Measurements from ENCODE around the gene SYNJ2BP.
"Not testable (repeated sequence)": the region's sequence is repeated elsewhere in the genome, so short reads cannot be mapped to it uniquely, and the experiment has no call there.

The SYNJ2BP gene, protein sequence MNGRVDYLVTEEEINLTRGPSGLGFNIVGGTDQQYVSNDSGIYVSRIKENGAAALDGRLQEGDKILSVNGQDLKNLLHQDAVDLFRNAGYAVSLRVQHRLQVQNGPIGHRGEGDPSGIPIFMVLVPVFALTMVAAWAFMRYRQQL

DNA sequence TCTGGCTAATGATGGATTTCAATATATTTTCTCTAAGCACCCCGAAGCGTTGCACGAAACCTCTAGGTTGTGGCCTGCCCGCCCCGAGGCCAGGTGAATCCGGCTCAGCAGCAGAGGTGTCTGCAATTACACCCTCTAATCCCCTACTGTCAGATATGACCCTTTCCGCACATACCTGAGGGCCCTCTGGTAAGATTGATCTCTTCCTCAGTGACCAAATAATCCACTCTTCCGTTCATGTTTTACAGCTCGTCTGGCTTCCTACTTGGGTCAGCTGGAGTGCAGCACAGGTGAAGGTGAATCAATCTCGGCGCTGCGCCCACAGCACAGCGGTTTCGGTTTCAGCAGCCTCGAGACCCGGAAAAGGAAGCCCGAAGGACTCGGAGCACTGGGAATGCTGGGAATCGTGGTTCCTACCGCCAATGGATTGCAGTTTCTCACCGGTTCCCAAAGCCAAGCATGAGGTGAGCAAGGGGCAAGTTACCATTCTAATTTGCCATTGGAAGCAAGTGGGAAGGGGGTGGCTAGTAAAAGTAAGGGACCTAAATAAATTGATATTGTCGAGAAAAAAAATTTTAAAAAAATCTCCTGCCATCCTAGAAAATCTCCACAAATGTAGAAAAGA lies at the start of gene SYNJ2BP:
Gene SYNJ2BP (minus strand): TSS at position 366 of the 625 bp plus-strand sequence. CDS start 127 bp downstream, at position 239.
- TF ChIP-seq, protein P1, sequence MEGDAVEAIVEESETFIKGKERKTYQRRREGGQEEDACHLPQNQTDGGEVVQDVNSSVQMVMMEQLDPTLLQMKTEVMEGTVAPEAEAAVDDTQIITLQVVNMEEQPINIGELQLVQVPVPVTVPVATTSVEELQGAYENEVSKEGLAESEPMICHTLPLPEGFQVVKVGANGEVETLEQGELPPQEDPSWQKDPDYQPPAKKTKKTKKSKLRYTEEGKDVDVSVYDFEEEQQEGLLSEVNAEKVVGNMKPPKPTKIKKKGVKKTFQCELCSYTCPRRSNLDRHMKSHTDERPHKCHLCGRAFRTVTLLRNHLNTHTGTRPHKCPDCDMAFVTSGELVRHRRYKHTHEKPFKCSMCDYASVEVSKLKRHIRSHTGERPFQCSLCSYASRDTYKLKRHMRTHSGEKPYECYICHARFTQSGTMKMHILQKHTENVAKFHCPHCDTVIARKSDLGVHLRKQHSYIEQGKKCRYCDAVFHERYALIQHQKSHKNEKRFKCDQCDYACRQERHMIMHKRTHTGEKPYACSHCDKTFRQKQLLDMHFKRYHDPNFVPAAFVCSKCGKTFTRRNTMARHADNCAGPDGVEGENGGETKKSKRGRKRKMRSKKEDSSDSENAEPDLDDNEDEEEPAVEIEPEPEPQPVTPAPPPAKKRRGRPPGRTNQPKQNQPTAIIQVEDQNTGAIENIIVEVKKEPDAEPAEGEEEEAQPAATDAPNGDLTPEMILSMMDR (conservative IDR thresholded peaks at IDR 0.05): no peak
- H3K27ac ChIP-seq: peak within 1 kb of the TSS; percentile 81

DNA sequence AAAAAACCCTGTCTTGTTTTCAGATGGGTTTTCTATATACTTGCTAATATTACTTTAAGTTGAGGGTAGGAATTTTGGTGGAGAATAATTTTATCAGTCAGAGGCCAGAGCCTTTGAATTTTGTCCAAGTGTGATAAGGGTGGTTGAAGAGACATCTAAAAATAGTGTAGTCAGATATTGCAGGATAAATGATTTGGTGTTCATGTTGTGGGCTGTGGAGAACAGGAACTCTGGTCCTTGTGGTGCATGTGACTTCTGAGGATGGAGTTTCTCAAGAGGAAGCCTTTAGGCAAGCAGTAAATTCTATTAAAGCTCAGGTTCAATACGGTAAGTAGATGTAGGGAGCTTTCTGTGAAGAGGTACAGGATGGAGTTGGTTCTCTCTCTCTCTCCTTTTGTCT lies 37.8 kb upstream of the SYNJ2BP start:
- TF ChIP-seq, protein P1 (conservative IDR thresholded peaks at IDR 0.05): no peak
- H3K27ac ChIP-seq: no peak overlapping the region

DNA sequence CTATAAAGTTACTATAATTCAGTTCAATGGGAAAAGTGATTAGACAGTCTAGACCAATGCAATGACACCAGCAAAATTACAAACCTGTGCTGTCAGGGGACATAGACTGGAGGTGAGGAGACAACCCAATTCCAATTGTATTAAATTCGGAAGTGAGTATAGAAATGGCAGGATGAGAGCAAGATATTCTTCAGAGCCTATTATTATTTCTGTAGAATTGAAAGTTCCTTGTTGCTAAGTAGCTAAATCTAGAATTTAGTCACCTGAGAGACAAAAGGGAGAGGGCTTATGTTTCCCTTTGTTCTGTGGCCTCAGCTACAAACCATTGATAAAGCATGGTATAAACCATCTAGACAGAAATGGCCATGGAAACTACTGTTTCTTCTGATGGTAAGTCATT lies 35.0 kb upstream of the SYNJ2BP start, which contains the start of gene ADAM21:
Gene ADAM21 (plus strand): TSS at position 301 of the 400 bp plus-strand sequence. CDS start 5,326 bp downstream, outside the sequence.
- H3K27ac ChIP-seq: no peak within 1 kb of the TSS
- TF ChIP-seq, protein P1 (conservative IDR thresholded peaks at IDR 0.05): no peak

DNA sequence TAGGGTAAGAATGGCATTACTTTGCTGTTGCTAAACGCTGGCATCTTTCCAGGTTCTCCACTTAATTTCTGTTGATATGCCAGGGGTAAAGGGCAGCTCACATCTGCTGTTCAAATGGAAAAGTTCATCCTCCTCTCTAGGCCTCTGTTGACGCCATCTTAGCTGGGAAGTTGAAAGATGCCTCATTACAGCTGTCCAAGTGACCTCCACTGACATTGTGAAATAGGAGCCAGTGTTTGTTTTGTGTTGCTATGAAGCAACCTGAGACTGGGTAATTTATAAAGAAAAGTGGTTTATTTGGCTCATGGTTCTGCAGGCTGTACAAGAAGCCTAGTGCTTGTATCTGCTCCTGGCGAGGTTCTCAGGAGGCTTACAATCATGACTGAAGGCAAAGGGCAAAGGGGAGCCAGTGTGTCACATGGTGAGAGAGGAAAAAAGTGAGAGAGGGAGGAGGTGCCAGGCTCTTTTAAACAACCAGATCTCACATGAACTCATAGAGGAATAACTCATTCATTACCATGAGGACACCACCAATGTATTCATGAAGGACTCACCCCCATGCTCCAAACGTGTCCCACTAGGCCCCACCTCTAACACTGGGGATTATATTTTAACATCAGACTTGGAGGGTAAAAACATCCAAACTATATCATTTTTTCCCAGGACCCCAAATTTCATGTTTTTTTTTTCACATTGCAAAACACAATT lies 31.9 kb upstream of the SYNJ2BP start:
- TF ChIP-seq, protein P1 (conservative IDR thresholded peaks at IDR 0.05): no peak
- no peak overlapping the region for H3K27ac ChIP-seq

DNA sequence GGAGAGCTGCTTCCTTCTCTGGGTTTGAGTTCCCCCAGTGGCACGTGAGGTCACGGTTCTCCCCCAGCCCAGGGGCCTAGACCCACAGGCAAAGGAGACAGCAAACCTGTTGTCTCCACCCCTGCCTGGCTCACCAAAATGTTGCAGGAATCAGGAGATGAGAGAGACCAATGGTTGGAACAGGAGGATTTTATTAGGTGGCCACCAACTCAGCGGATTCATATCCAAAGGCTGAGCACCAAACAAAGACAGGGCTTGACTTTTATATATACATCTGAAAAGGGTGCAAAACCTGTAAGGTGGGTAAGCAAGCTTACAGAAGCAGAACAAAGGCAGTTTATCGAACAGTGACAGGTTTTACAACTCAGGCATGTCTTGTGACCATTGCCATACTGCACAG lies 25.9 kb upstream of the SYNJ2BP start:
- TF ChIP-seq, protein P1 (conservative IDR thresholded peaks at IDR 0.05): no peak
- H3K27ac ChIP-seq: no peak overlapping the region

DNA sequence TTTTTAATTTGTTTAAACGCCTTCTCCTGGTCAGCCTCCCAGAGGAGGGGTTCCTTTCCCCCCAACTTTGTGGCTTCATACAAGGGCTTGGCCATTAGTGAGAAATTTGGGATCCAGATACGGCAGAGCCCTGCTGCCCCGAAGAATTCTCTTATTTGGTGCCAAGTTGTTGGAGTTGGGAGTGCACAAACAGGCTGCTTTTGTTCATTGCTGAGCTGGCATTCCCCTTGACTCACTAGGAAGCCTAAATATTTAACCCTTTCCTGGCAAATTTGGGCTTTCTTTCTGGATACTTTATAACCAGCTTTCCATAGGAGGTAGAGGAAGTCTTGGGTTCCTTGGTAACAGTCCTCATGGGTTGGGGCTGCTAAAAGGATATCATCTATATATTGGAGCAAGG lies 24.8 kb upstream of the SYNJ2BP start:
- H3K27ac ChIP-seq: no peak overlapping the region
- TF ChIP-seq, protein P1 (conservative IDR thresholded peaks at IDR 0.05): no peak

DNA sequence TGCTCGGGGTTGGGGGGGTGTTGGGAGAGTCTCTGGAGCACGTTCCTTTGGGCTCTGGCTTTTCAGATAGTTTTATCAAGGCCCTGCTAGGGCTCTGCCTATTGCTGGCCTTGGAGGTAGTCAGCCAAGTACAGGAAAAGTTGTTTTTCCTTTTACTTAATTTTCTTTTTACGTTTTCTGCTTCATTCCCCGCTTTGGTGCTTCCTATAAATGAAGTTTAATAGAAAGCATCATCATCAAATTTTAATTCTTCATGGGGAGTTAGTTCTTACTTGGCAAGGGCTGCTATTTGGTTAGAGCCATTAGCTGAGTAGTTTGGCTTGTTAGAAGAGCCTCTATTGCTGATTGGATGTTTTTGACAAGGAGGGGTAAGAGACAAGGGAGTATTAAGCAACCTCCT lies 20.0 kb upstream of the SYNJ2BP start:
- TF ChIP-seq, protein P1 (conservative IDR thresholded peaks at IDR 0.05): no peak
- H3K27ac ChIP-seq: no peak overlapping the region

DNA sequence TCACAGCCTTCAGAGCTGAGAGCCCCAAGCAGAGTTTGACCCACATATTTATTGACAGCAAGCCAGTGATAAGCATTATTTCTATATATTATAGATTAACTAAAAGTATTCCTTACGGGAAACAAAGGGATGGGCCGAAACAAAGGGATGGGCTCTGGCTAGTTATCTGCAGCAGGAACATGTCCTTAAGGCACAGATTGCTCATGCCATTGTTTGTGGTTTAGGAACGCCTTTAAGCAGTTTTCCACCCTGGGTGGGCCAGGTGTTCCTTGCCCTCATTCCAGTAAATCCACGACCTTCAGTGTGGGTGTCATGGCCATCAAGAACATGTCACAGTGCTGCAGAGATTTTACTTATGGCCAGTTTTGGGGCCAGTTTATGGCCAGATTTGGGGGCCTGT lies 9.7 kb upstream of the SYNJ2BP start:
- not testable (repeated sequence) for H3K27ac ChIP-seq
